Endodermal cell (in vitro differentiated cells): ENCODE data around the gene MMP25. TPM values are rescaled to one million over a fixed set of nuclear protein-coding genes. Genes with fewer than 3 reads are reported as not detected.

Source experiments
- DNase-seq: peaks from one replicate; pipeline ENCODE4 v3.0.0-alpha.2; 2017
- H3K27ac ChIP-seq: 2 replicates; pipeline ENCODE4 v1.5.1; 2013; ENCODE audit warnings: mild to moderate bottlenecking, low read depth, low read length, moderate library complexity
- H3K27me3 ChIP-seq: 2 replicates; pipeline ENCODE4 v1.6.1; 2013; ENCODE audit warnings: mild to moderate bottlenecking, low read length, moderate library complexity; ENCODE audit not compliant: insufficient read depth, control insufficient read depth, poor library complexity, severe bottlenecking
- H3K36me3 ChIP-seq: 2 replicates; pipeline ENCODE4 v1.7.0; 2013; ENCODE audit warnings: mild to moderate bottlenecking, low read length, moderate library complexity; ENCODE audit not compliant: control insufficient read depth, insufficient read depth
- H3K4me1 ChIP-seq: one replicate; pipeline ENCODE4 v1.7.0; 2013; ENCODE audit warnings: low read length; ENCODE audit not compliant: control insufficient read depth, insufficient read depth
- H3K4me3 ChIP-seq: 2 replicates; pipeline ENCODE4 v1.5.1; 2013; ENCODE audit warnings: mild to moderate bottlenecking, low read length, moderate library complexity
- H3K9ac ChIP-seq: 2 replicates; pipeline ENCODE4 v1.6.1; 2013; ENCODE audit warnings: mild to moderate bottlenecking, low read length, moderate library complexity; ENCODE audit not compliant: poor library complexity, severe bottlenecking; ENCODE audit errors: extremely low read depth
- H3K9me3 ChIP-seq: 2 replicates; pipeline ENCODE4 v1.6.1; 2013; ENCODE audit warnings: mild to moderate bottlenecking, low read length, moderate library complexity; ENCODE audit not compliant: control insufficient read depth
- H3K27ac Mint-ChIP-seq: 2 replicates; pipeline ENCODE4 v1.8.0; 2020; ENCODE audit warnings: mixed read lengths
- H3K27me3 Mint-ChIP-seq: 2 replicates; pipeline ENCODE4 v1.8.0; 2021; ENCODE audit warnings: mild to moderate bottlenecking, mixed read lengths; ENCODE audit not compliant: insufficient read depth
- H3K36me3 Mint-ChIP-seq: 2 replicates; pipeline ENCODE4 v1.8.0; 2020; ENCODE audit warnings: low read depth, mixed read lengths
- H3K4me1 Mint-ChIP-seq: 2 replicates; pipeline ENCODE4 v1.8.0; 2020; ENCODE audit warnings: mixed read lengths
- H3K4me3 Mint-ChIP-seq: 2 replicates; pipeline ENCODE4 v1.8.0; 2020; ENCODE audit warnings: mild to moderate bottlenecking, moderate library complexity, mixed read lengths
- H3K9me3 Mint-ChIP-seq: 2 replicates; pipeline ENCODE4 v1.8.0; 2020; ENCODE audit warnings: mild to moderate bottlenecking, mixed read lengths
- WGBS, 2 experiments: methylation state at CpG; one replicate each; pipeline versions ENCODE4 v1.1.5 to v1.1.7; 2013; ENCODE audit warnings: missing lambda C conversion rate in 2 of 2, mixed read lengths in 1 of 2; ENCODE audit not compliant: insufficient coverage in 1 of 2, insufficient read length in 1 of 2; 5-methylcytosine and 5-hydroxymethylcytosine counted together
- total RNA-seq, 2 donors: library from RNA; stranded (reverse); fragmentation: NEBNext Ultra II Directional in 1 of 2; extraction: Animal tissue kit (Norgen Biotek cat#: 25700) in 1 of 2; gene quantifications; 2 replicates in 1 of 2; 3 replicates in 1 of 2; pipeline ENCODE4 v1.2.1, GENCODE V29; 2021
- TF ChIP-seq, protein P1 (sequence below): fragments of 200-600 bp; sonication (generic); conservative IDR thresholded peaks from 2 replicates; pipeline ENCODE4 v1.5.0; 2021; ENCODE audit warnings: antibody characterized with exemption, mild to moderate bottlenecking

Gene MMP25
- total RNA-seq, 2 donors from 2014 or later = 4.5 to 6.1 TPM

DNA sequence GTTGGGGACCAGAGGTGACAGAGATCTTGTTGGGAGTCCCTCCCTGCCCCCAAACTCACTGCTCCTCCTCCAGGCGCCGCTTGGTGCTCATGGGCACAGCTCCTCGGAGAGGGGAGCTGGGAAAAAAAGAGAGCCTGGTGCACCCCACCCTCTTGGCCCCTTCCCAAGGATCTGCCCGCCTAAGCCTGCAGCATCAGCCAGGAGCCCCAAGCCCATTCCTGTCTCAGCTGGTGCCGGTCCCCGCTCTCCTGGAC, 23.0 kb upstream of the MMP25 start:
- peaks cover 12% of the 10 kb centered on the region for H3K4me1 ChIP-seq
- H3K36me3 Mint-ChIP-seq = peaks cover 23% of the 10 kb centered on the region
- no peaks in the 10 kb centered on the region for H3K9me3 Mint-ChIP-seq
- H3K4me3 ChIP-seq = peak overlapping the region; percentile 97
- WGBS, 2 experiments = 12% methylated on average over 6 of the region's 6 CpGs; no CpG with 5 or more reads in 1 of the 2 experiments
- no peaks in the 10 kb centered on the region for H3K9me3 ChIP-seq
- H3K36me3 ChIP-seq = peaks cover 30% of the 10 kb centered on the region
- peak overlapping the region; percentile 99 for H3K9ac ChIP-seq
- peaks cover 28% of the 10 kb centered on the region for H3K4me1 Mint-ChIP-seq
- H3K4me3 Mint-ChIP-seq = peak overlapping the region; percentile 83
- no peaks in the 10 kb centered on the region for H3K27me3 ChIP-seq
- H3K27ac ChIP-seq = no peak overlapping the region
- H3K27ac Mint-ChIP-seq = peak overlapping the region; percentile 99
- peaks cover 1% of the 10 kb centered on the region for H3K27me3 Mint-ChIP-seq
- TF ChIP-seq, protein P1, sequence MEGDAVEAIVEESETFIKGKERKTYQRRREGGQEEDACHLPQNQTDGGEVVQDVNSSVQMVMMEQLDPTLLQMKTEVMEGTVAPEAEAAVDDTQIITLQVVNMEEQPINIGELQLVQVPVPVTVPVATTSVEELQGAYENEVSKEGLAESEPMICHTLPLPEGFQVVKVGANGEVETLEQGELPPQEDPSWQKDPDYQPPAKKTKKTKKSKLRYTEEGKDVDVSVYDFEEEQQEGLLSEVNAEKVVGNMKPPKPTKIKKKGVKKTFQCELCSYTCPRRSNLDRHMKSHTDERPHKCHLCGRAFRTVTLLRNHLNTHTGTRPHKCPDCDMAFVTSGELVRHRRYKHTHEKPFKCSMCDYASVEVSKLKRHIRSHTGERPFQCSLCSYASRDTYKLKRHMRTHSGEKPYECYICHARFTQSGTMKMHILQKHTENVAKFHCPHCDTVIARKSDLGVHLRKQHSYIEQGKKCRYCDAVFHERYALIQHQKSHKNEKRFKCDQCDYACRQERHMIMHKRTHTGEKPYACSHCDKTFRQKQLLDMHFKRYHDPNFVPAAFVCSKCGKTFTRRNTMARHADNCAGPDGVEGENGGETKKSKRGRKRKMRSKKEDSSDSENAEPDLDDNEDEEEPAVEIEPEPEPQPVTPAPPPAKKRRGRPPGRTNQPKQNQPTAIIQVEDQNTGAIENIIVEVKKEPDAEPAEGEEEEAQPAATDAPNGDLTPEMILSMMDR = no peak
- DNase-seq = no peak

DNA sequence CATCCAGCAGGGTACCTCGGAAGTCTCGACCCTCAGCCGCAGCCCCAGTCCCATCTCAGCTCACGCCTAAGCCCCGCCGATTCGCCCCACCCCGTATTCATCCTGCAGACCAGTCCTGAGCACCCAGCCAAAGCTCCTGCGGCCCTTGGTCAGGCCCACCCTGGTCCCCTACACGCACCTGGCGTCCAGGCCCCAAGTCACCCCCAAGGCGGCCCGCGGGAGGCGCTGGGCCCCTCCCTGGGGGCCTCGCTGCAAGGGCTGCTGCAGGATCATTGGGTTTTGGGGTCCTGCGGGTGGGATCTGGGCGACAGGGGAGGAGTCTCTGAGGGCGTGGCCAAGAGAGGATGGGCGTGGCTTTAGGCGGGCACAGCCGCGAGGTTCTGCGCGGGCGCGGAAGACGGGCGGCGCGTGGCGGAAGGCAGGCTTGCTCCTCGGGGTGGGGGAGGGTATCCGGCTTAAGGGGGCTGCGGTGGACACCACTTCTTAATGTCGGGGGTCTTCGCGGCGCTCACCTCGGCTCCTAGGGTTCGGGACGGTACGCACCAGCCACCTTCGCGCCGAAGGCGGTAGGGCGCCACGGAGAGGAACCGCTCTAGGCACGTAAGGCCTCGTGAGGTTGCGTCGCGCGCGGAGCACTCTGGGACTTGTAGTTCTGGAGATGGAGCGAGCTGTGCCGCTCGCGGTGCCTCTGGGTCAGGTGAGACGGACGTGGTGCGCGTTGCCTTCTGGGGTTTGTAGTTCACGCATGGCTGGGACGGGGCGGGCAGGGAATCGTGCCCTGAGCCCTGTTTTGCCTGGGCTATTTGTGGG, 22.5 kb upstream of the MMP25 start, which contains the start of the genes HCFC1R1 and THOC6:
HCFC1R1 (minus strand) TSS at position 274 of the 810 bp plus-strand sequence; CDS start at position 273, 1 bp downstream.
THOC6 (plus strand) TSS at position 367 of the 810 bp plus-strand sequence; CDS start at position 659, 292 bp downstream.
- Mint-ChIP-seq H3K27ac (peak within 1 kb of the TSS; percentile 99), H3K9me3 (no peaks in the 10 kb centered on the region), H3K27me3 (peaks cover 5% of the 10 kb centered on the region), H3K36me3 (peaks cover 23% of the 10 kb centered on the region), H3K4me3 (peak within 1 kb of the TSS; percentile 83), H3K4me1 (peaks cover 24% of the 10 kb centered on the region)
- Histone ChIP-seq H3K9ac (peak within 1 kb of the TSS; percentile 99), H3K9me3 (no peaks in the 10 kb centered on the region), H3K27me3 (no peaks in the 10 kb centered on the region), H3K27ac (peak within 1 kb of the TSS; percentile 90), H3K4me3 (peak within 1 kb of the TSS; percentile 97), H3K4me1 (peaks cover 12% of the 10 kb centered on the region), H3K36me3 (peaks cover 30% of the 10 kb centered on the region)
- 0 to 1% methylated on average over 23 to 69 of the region's 69 CpGs for WGBS, 2 experiments
- TF ChIP-seq, protein P1 = no peak
- peak; percentile 99 for DNase-seq

DNA sequence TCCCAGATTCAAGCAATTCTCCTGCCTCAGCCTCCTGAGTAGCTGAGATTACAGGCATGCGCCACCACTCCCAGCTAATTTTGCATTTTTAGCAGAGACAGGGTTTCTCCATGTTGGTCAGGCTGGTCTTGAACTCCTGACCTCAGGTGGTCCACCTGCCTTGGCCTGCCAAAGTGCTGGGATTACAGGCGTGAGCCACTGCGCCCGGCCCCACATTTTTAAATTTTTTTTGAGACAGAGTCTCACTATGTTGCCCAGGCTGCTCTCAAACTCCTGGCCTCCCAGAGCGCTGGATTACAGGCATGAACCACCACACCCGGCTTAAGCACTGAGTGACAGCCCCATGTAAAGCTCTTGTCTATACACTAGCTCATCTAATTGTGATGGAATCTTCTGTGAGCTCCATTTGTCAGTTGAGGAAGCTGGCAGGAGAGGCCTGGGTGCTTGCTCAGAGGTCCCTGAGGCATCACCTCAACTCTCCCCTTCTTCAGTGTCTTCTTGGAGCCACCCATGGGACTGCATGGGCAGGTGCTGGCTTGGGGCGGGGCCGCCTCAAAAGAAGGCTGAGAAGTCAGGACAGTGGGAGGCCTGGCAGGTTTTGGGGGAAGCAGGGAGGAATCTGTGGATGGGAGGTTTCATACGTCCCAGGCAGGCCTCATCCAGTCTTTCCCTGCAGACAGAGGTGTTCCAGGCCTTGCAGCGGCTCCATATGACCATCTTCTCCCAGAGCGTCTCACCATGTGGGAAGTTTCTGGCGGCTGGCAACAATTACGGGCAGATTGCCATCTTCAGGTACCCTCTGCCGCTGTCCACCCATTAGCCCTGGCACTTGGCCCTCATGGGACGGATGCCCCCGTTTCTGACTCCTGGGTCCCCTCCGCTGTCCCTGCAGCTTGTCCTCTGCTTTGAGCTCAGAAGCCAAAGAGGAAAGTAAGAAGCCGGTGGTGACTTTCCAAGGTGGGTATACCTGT, 21.0 kb upstream of the MMP25 start:
- DNase-seq = peak; percentile 51
- WGBS, 2 experiments = 91 to 95% methylated on average over 16 to 18 of the region's 18 CpGs
- Mint-ChIP-seq H3K36me3 (peaks cover 23% of the 10 kb centered on the region), H3K27me3 (peaks cover 19% of the 10 kb centered on the region), H3K9me3 (no peaks in the 10 kb centered on the region), H3K27ac (no peak overlapping the region), H3K4me1 (peaks cover 22% of the 10 kb centered on the region), H3K4me3 (peak overlapping the region; percentile 83)
- peaks cover 30% of the 10 kb centered on the region for H3K36me3 ChIP-seq
- peaks cover 4% of the 10 kb centered on the region for H3K27me3 ChIP-seq
- H3K4me1 ChIP-seq = peaks cover 12% of the 10 kb centered on the region
- H3K9me3 ChIP-seq = no peaks in the 10 kb centered on the region
- TF ChIP-seq, protein P1 = no peak
- no peak overlapping the region for H3K4me3 ChIP-seq
- H3K9ac ChIP-seq = no peak overlapping the region
- no peak overlapping the region for H3K27ac ChIP-seq
